Lung (tissue), 12 donors: ENCODE data around the gene RGS10. TPM values are rescaled to one million over a fixed set of nuclear protein-coding genes. Genes with fewer than 3 reads are reported as not detected.

Experiments
- ATAC-seq: fragments of 200-7000 bp; cut with Tn5 transposase; one replicate; pipeline ENCODE4 v1.9.1; 2020; ENCODE audit warnings: moderate number of reproducible peaks; ENCODE audit not compliant: insufficient read depth, low FRiP score
- DNase-seq, 3 donors: peaks; one replicate each; pipeline ENCODE4 v3.0.0-alpha.2; 2013 to 2017
- H3K27ac ChIP-seq, 2 donors: one replicate each; pipeline ENCODE4 v1.5.1; 2013; ENCODE audit warnings: mild to moderate bottlenecking in 2 of 2, moderate library complexity in 2 of 2, control low read depth in 1 of 2, inconsistent platforms in 1 of 2, low read depth in 1 of 2, low read length in 1 of 2
- H3K27me3 ChIP-seq, 3 donors: one replicate each; pipeline ENCODE4 v1.5.1; 2013; ENCODE audit warnings: low read length in 2 of 3; ENCODE audit not compliant: control insufficient read depth in 3 of 3, insufficient read depth in 3 of 3
- H3K36me3 ChIP-seq, 4 donors: one replicate each; pipeline ENCODE4 v1.5.1; 2013; ENCODE audit warnings: low read length in 4 of 4, mild to moderate bottlenecking in 1 of 4, moderate library complexity in 1 of 4; ENCODE audit not compliant: control insufficient read depth in 4 of 4, insufficient read depth in 4 of 4
- H3K4me1 ChIP-seq, 5 donors: one replicate each; pipeline ENCODE4 v1.5.1; 2013; ENCODE audit warnings: low read length in 5 of 5, mild to moderate bottlenecking in 2 of 5, moderate library complexity in 1 of 5; ENCODE audit not compliant: control insufficient read depth in 5 of 5, insufficient read depth in 5 of 5
- H3K4me3 ChIP-seq: one replicate; pipeline ENCODE4 v1.5.1; 2013; ENCODE audit warnings: mild to moderate bottlenecking, control low read depth, moderate library complexity
- H3K9ac ChIP-seq, 2 donors: one replicate each; pipeline ENCODE4 v1.5.1; 2013; ENCODE audit warnings: low read length in 2 of 2, control low read depth in 1 of 2; ENCODE audit not compliant: insufficient read depth in 1 of 2
- H3K9me3 ChIP-seq, 4 donors: one replicate each; pipeline ENCODE4 v1.5.1; 2013; ENCODE audit warnings: low read length in 3 of 4, mild to moderate bottlenecking in 1 of 4, moderate library complexity in 1 of 4; ENCODE audit not compliant: control insufficient read depth in 4 of 4, insufficient read depth in 3 of 4
- WGBS, 2 donors: extraction: QIAGEN DNeasy Blood & Tissue Kit; methylation state at CpG; one replicate each; pipeline ENCODE4 v1.1.7; 2013; 5-methylcytosine and 5-hydroxymethylcytosine counted together
- polyA plus RNA-seq, 2 donors: library from polyadenylated mRNA; stranded (reverse); fragments of 200-250 nt; gene quantifications; one replicate each; pipeline ENCODE4 v1.2.1, GENCODE V29; 2013
- total RNA-seq, 2 donors: library from RNA; depleted of rRNA in 1 of 2; stranded (reverse); fragments of >200 nt in 1 of 2; gene quantifications; one replicate each; pipeline ENCODE4 v1.2.1, GENCODE V29; 2014 to 2021
- TF ChIP-seq, protein P1 (sequence below): IDR thresholded peaks from 2 replicates; pipeline ENCODE4 v1.5.1; 2012; ENCODE audit warnings: mild to moderate bottlenecking; ENCODE audit errors: control extremely low read depth, extremely low read depth
- donor health status: control.
- donor health status: control.
- donor health status: Bipolar disorder and iron deficiency.
- donor health status: healthy.
- donor health status: DM: yes; HTN: yes; CAD: no.

Gene RGS10
- total and polyA plus RNA-seq, 4 donors: 17.0 to 43.4 (median 29.8) TPM

DNA sequence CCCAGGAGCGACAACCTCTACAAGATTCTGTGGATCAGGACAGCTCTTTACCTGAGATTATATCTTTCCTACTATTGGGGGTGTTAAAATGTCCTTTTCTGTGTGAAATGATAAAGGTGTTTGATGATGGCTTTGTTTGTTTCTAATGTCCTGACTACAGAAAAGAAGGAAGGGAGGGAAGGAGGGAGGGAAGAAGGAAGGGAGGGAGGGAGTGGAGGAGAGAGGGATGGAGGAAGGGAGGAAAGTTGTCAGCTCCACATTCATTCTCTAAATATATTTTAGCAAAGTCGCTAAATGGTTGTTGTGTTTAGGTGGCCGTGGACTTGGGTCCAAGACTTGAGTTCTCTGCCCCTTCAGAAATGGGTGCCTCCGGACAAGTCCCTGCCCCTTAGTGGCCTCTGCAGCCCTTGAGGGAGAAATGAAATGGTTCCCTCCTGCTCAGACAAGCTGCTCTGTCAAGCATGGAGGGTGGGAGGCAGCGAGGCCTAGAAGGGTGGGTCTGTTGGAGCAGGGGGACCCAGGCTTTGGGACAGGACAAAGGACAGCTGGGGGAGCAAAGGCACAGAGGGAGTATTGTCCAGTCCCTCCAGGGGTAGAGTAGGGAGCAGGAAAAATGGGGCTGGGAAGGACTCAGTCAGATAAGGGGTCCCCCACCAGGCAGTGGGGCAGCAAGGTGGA is 4.4 kb downstream of the RGS10 start:
- Histone ChIP-seq H3K9me3 (no peaks in the 10 kb centered on the region), H3K27ac (no peak overlapping the region), H3K4me3 (no peak overlapping the region), H3K36me3 (no peaks in the 10 kb centered on the region), H3K4me1 (peaks cover 0 to 6% (median 0%) of the 10 kb centered on the region in 5 donors), H3K9ac (no peak overlapping the region), H3K27me3 (peaks cover 0 to 22% (median 0%) of the 10 kb centered on the region in 3 donors)
- TF ChIP-seq, protein P1, sequence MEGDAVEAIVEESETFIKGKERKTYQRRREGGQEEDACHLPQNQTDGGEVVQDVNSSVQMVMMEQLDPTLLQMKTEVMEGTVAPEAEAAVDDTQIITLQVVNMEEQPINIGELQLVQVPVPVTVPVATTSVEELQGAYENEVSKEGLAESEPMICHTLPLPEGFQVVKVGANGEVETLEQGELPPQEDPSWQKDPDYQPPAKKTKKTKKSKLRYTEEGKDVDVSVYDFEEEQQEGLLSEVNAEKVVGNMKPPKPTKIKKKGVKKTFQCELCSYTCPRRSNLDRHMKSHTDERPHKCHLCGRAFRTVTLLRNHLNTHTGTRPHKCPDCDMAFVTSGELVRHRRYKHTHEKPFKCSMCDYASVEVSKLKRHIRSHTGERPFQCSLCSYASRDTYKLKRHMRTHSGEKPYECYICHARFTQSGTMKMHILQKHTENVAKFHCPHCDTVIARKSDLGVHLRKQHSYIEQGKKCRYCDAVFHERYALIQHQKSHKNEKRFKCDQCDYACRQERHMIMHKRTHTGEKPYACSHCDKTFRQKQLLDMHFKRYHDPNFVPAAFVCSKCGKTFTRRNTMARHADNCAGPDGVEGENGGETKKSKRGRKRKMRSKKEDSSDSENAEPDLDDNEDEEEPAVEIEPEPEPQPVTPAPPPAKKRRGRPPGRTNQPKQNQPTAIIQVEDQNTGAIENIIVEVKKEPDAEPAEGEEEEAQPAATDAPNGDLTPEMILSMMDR: no peak
- 68 to 75% methylated on average over 5 of the region's 5 CpGs for WGBS, 2 donors
- ATAC-seq: no peak
- DNase-seq: no peak

DNA sequence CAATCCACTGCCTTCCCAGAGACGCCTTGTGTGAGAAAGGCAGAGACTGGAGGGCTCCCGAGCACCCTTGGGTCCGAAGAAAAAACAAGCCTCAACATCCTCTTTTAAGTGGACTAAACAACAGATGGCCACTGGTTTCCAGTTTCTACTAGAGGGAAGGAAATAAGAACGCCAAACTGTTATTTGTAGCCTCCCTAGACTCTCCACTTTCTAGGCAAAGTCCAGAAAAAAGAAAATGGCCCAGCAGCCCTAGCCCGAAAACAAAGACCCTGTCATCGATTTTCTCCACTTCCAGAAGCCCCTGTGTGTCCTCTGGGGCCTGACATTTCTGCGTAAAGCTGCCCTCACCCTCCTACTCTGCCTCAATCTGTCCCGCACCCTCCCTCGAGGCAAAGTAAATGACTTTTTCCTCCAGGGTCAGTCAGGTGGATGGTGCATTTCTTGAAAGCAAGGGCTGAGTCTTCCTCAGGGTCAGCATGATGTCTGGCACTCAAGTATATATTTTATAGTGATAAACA is 6.0 kb downstream of the RGS10 start:
- H3K36me3 ChIP-seq: no peaks in the 10 kb centered on the region
- H3K9ac ChIP-seq: no peak overlapping the region
- H3K4me3 ChIP-seq: no peak overlapping the region
- TF ChIP-seq, protein P1: no peak
- peaks cover 0 to 3% (median under 1%) of the 10 kb centered on the region in 5 donors for H3K4me1 ChIP-seq
- 72% methylated on average over 9 of the region's 9 CpGs for WGBS, 2 donors
- H3K27ac ChIP-seq: no peak overlapping the region
- H3K27me3 ChIP-seq: peaks cover 0 to 17% (median 0%) of the 10 kb centered on the region in 3 donors
- DNase-seq: no peak
- H3K9me3 ChIP-seq: no peaks in the 10 kb centered on the region
- no peak for ATAC-seq

DNA sequence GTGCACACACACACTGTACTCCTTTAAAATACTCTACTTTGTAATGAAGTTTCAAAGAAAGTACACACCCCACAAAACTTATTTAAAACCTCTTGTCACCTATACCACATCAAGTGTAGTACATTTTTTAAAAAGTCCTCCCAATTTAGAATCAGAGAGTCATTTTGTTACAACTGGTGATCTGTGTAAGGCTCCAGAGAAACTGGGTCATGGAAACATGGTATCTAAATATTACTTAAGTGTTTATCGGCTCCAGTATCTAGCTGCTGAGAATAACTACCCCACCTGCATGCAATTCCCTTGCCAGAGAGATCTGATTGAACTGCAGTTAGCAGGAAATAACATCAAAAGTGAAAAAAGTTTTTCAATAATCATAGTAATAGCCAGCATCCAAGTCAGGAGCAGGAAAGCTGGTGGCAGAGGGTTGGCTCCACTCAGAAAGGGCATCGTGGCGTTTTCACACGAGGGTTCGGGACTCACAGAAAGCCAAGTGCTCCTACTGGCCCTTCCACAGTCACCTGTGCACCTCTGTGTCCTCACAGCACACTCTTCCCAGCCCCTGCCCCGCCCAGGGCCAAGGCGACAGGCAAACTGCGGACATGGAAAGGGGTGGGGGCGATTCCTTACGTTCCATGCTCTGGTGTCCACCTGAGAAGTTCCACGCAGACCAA is 6.5 kb downstream of the RGS10 start:
- TF ChIP-seq, protein P1: no peak
- Histone ChIP-seq H3K4me3 (no peak overlapping the region), H3K27me3 (peaks cover 0 to 11% (median 0%) of the 10 kb centered on the region in 3 donors), H3K36me3 (no peaks in the 10 kb centered on the region), H3K27ac (no peak overlapping the region), H3K4me1 (peaks cover 0 to 8% (median 0%) of the 10 kb centered on the region in 5 donors), H3K9ac (no peak overlapping the region), H3K9me3 (no peaks in the 10 kb centered on the region)
- ATAC-seq: no peak
- DNase-seq: no peak
- 84 to 90% methylated on average over 11 of the region's 11 CpGs for WGBS, 2 donors
